K562 (cell line): ENCODE results near the gene MYOZ2. TPM values are rescaled to one million over a fixed set of nuclear protein-coding genes. Genes with fewer than 3 reads are reported as not detected.

Source experiments
- ATAC-seq: fragments of 200-7000 bp; cut with Tn5 transposase; 3 replicates; pipeline ENCODE4 v1.9.1; 2020; ENCODE audit warnings: moderate library complexity
- BruUV-seq: library from RNA; stranded (reverse); fragments of 400-500 nt; replicated peaks from 2 replicates; lab custom pipeline; 2021; lab: Mats Ljungman, UMichigan
- CTCF ChIA-PET: fragments of 300-600 bp; formaldehyde crosslinking; extraction: SDS; loops from one replicate; lab custom pipeline; 2021; ENCODE audit warnings: low intra/inter-chr PET ratio; lab: Yijun Ruan, JAX
- POLR2A ChIA-PET: fragments of 300-600, 350-650 bp; sonication (Branson Sonifier 250); formaldehyde crosslinking; extraction: SDS; loops from one replicate; lab custom pipeline; 2021; ENCODE audit warnings: antibody characterized with exemption, inconsistent platforms; lab: Yijun Ruan, JAX
- DNase-seq, 4 experiments: peaks; one replicate each; pipeline versions ENCODE4 v3.0.0 to v3.0.0-alpha.2; 2011 to 2018; ENCODE audit warnings: low spot score in 3 of 4, mixed read lengths in 3 of 4; ENCODE audit errors: extremely low read depth in 1 of 4
- FAIRE-seq: peaks from 2 replicates; lab custom pipeline; 2011; peaks lifted over from hg19 to GRCh38; lab: Jason Lieb, UNC
- H2AFZ ChIP-seq: 2 replicates; pipeline ENCODE4 v1.6.0; 2011; ENCODE audit warnings: low read depth, low read length, control low read depth, inconsistent platforms
- H3K27ac ChIP-seq: fragments of 200-600 bp; 3 replicates; pipeline ENCODE4 v1.8.0; 2011; ENCODE audit warnings: low read depth, mild to moderate bottlenecking, control low read depth, inconsistent platforms, low read length, moderate library complexity, mixed read lengths; ENCODE audit errors: extremely low read depth
- H3K27me3 ChIP-seq, 2 experiments: fragments of 300-600 bp in 1 of 2; 2 replicates in 1 of 2; 3 replicates in 1 of 2; pipeline versions ENCODE4 v1.6.0 to v1.8.0; 2011; ENCODE audit warnings: inconsistent platforms in 2 of 2, low read length in 2 of 2, mild to moderate bottlenecking in 1 of 2, mixed read lengths in 1 of 2, moderate library complexity in 1 of 2; ENCODE audit not compliant: control insufficient read depth in 2 of 2, insufficient read depth in 2 of 2
- H3K36me3 ChIP-seq: fragments of 300-600 bp; 3 replicates; pipeline ENCODE4 v1.8.0; 2011; ENCODE audit warnings: mild to moderate bottlenecking, low read length, inconsistent platforms; ENCODE audit not compliant: control insufficient read depth, insufficient read depth
- H3K4me1 ChIP-seq, 2 experiments: fragments of 200-600 bp in 1 of 2; replicated peaks in 1 of 2; 2 replicates in 1 of 2; 3 replicates in 1 of 2; pipeline versions ENCODE4 v1.5.1 to v1.8.0; 2011; ENCODE audit warnings: inconsistent platforms in 2 of 2, low read length in 2 of 2, mild to moderate bottlenecking in 1 of 2, mixed read lengths in 1 of 2, moderate library complexity in 1 of 2; ENCODE audit not compliant: control insufficient read depth in 2 of 2, insufficient read depth in 2 of 2
- H3K4me2 ChIP-seq: 2 replicates; pipeline ENCODE4 v1.6.1; 2011; ENCODE audit warnings: low read length, control low read depth, inconsistent platforms, mixed read lengths; ENCODE audit not compliant: insufficient read depth
- H3K4me3 ChIP-seq: fragments of 200-600 bp; sonication (generic), shearing (Covaris generic); 2 replicates; pipeline ENCODE4 v1.5.1; 2016; ENCODE audit warnings: control low read depth, inconsistent platforms
- H3K79me2 ChIP-seq: fragments of 200-600 bp; 3 replicates; pipeline ENCODE4 v1.8.0; 2011; ENCODE audit warnings: low read length, inconsistent platforms; ENCODE audit not compliant: control insufficient read depth, insufficient read depth
- H3K9ac ChIP-seq, 2 experiments: 2 replicates each; pipeline versions ENCODE4 v1.6.0 to v1.6.1; 2011; ENCODE audit warnings: low read depth in 2 of 2, low read length in 2 of 2, control low read depth in 1 of 2, inconsistent platforms in 1 of 2, mild to moderate bottlenecking in 1 of 2, mixed read lengths in 1 of 2; ENCODE audit not compliant: insufficient read depth in 1 of 2
- H3K9me1 ChIP-seq: one replicate; pipeline ENCODE4 v1.6.0; 2011; ENCODE audit warnings: inconsistent platforms, mild to moderate bottlenecking, low read length, moderate library complexity; ENCODE audit not compliant: control insufficient read depth, insufficient read depth
- H3K9me3 ChIP-seq: replicated peaks from 2 replicates; pipeline ENCODE4 v1.5.1; 2011; ENCODE audit warnings: low read depth, low read length, inconsistent platforms; ENCODE audit not compliant: control insufficient read depth, insufficient read depth
- H4K20me1 ChIP-seq: replicated peaks from 2 replicates; pipeline ENCODE4 v1.6.1; 2011; ENCODE audit warnings: low read length, inconsistent platforms, mixed read lengths; ENCODE audit not compliant: control insufficient read depth, insufficient read depth
- ARID2 ChIP-seq: fragments of 450-650 bp; IDR thresholded peaks from 2 replicates; pipeline ENCODE4 v1.6.1; 2017; ENCODE audit warnings: antibody characterized with exemption, mild to moderate bottlenecking
- CBX2 ChIP-seq: fragments of 200-600 bp; sonication (generic); IDR thresholded peaks from one replicate; pipeline ENCODE4 v1.6.1; 2012; ENCODE audit warnings: mild to moderate bottlenecking, low read length, inconsistent platforms; ENCODE audit not compliant: insufficient read depth, poor library complexity, severe bottlenecking
- CREB1 ChIP-seq, 2 experiments: sonication (generic) in 1 of 2; formaldehyde crosslinking in 1 of 2; IDR thresholded peaks; 2 replicates each; pipeline versions ENCODE4 v1.6.1 to v1.8.0; 2012 to 2022; ENCODE audit warnings: inconsistent platforms in 1 of 2, mild to moderate bottlenecking in 1 of 2, missing genetic modification reagents in 1 of 2, moderate library complexity in 1 of 2
- ESRRA ChIP-seq: fragments of 450-650 bp; IDR thresholded peaks from 2 replicates; pipeline ENCODE4 v1.6.1; 2014; ENCODE audit warnings: low read depth, mild to moderate bottlenecking, moderate library complexity, borderline replicate concordance
- GTF2A2 ChIP-seq: IDR thresholded peaks from 2 replicates; pipeline ENCODE4 v1.6.1; 2016; ENCODE audit warnings: mild to moderate bottlenecking, missing genetic modification characterization, missing compliant biosample characterization
- JUNB ChIP-seq: fragments of 450-650 bp; formaldehyde crosslinking; conservative IDR thresholded peaks from 2 replicates; pipeline ENCODE4 v1.4.0; 2020; ENCODE audit warnings: mild to moderate bottlenecking
- KLF1 ChIP-seq: fragments of 450-650 bp; IDR thresholded peaks from 2 replicates; pipeline ENCODE4 v1.6.1; 2016; ENCODE audit warnings: missing genetic modification characterization, missing compliant biosample characterization
- NFRKB ChIP-seq: fragments of 450-650 bp; IDR thresholded peaks from 2 replicates; pipeline ENCODE4 v1.6.1; 2016; ENCODE audit warnings: low read depth
- POLR2AphosphoS5 ChIP-seq: IDR thresholded peaks from 2 replicates; pipeline ENCODE4 v1.6.1; 2011; ENCODE audit warnings: mild to moderate bottlenecking, low read depth, low read length, moderate library complexity; ENCODE audit not compliant: control insufficient read depth, insufficient read depth
- SMAD1 ChIP-seq: fragments of 150-350 bp; IDR thresholded peaks from 2 replicates; pipeline ENCODE4 v1.6.1; 2014; ENCODE audit warnings: low read length, low read depth; ENCODE audit not compliant: partially characterized antibody
- SMARCB1 ChIP-seq: IDR thresholded peaks from 2 replicates; pipeline ENCODE4 v1.6.1; 2011; ENCODE audit warnings: improper control_type of control experiment, low read depth; ENCODE audit not compliant: insufficient read length
- SMARCC2 ChIP-seq: fragments of 450-650 bp; IDR thresholded peaks from 2 replicates; pipeline ENCODE4 v1.6.1; 2017; ENCODE audit warnings: antibody characterized with exemption, moderate library complexity, mild to moderate bottlenecking, low read depth
- SP1 ChIP-seq: sonication (generic); formaldehyde crosslinking; IDR thresholded peaks from 2 replicates; pipeline ENCODE4 v1.8.1; 2022; ENCODE audit warnings: mild to moderate bottlenecking, missing genetic modification reagents
- XRCC5 ChIP-seq: fragments of 200-400 bp; formaldehyde crosslinking; IDR thresholded peaks from 2 replicates; pipeline ENCODE4 v1.6.1; 2017; ENCODE audit warnings: low read depth, mild to moderate bottlenecking, low read length
- ZNF165 ChIP-seq: fragments of 250-450 bp; sonication (Bioruptor Pico); IDR thresholded peaks from 2 replicates; pipeline ENCODE4 v1.4.0; 2020; ENCODE audit warnings: borderline replicate concordance
- ZNF174 ChIP-seq: fragments of 250-450 bp; sonication (Bioruptor Pico); IDR thresholded peaks from 2 replicates; pipeline ENCODE4 v1.4.0; 2020; ENCODE audit warnings: mild to moderate bottlenecking
- ZNF511 ChIP-seq: sonication (generic); formaldehyde crosslinking; IDR thresholded peaks from 2 replicates; pipeline ENCODE4 v1.8.0; 2022; ENCODE audit warnings: mild to moderate bottlenecking, missing genetic modification reagents
- WGBS: fragments of 100-300 bp; shearing (Covaris generic); methylation state at CpG from one replicate; pipeline ENCODE4 v1.1.6; 2016; ENCODE audit warnings: low coverage, mixed read lengths; ENCODE audit not compliant: insufficient coverage; ENCODE audit errors: missing lambda C conversion rate; 5-methylcytosine and 5-hydroxymethylcytosine counted together
- in situ Hi-C: fragments of 300-500 bp; cut with MboI; formaldehyde crosslinking; loops from 4 replicates; pipeline ENCODE4 v1.15.0; 2018; ENCODE audit warnings: inconsistent platforms, mixed read lengths
- intact Hi-C: fragments of 100-400 bp; cut with micrococcal nuclease; formaldehyde crosslinking; loops from 2 replicates; pipeline ENCODE4 v1.14.2; 2022
- polyA plus RNA-seq, 8 experiments: library from polyadenylated mRNA; depleted of rRNA in 4 of 8; stranded (reverse) in 5 of 8; unstranded in 3 of 8; fragments of >200 nt; fragmentation: Nextera tagmentation in 2 of 8; fragmentation: Illumina TruSeq in 1 of 8; extraction: Ambion mirVana in 2 of 8; extraction: Trizol in 1 of 8; gene quantifications; 2 replicates each; pipeline versions ENCODE4 v1.2.1 to v1.2.3, GENCODE V29; 2011 to 2014; ENCODE audit warnings: inconsistent platforms in 1 of 8, missing spikeins in 1 of 8
- total RNA-seq, 7 experiments: library from RNA; depleted of rRNA in 6 of 7; stranded (reverse); fragments of >200 nt in 6 of 7; fragmentation: Illumina TruSeq in 2 of 7; extraction: Trizol in 2 of 7; gene quantifications; 2 replicates each; pipeline versions ENCODE4 v1.2.1 to v1.2.3, GENCODE V29; 2011 to 2021; ENCODE audit warnings: low replicate concordance in 1 of 7
- TF ChIP-seq, protein P1 (sequence below), 3 experiments: fragments of 200-800 bp in 1 of 3; fragments of 250-450 bp in 1 of 3; fragments of 450-650 bp in 1 of 3; sonication (Bioruptor Pico) in 1 of 3; sonication (Bioruptor generic) in 1 of 3; formaldehyde crosslinking in 1 of 3; IDR thresholded peaks; 2 replicates each; pipeline versions ENCODE4 v1.6.1 to v1.8.0; 2016 to 2022; ENCODE audit warnings: mild to moderate bottlenecking in 2 of 3, missing genetic modification characterization in 2 of 3, missing compliant biosample characterization in 1 of 3, moderate library complexity in 1 of 3
- TF ChIP-seq, protein P2 (sequence below): IDR thresholded peaks from 2 replicates; pipeline ENCODE4 v1.6.1; 2011; ENCODE audit not compliant: insufficient read length; ENCODE audit errors: extremely low read depth

Gene MYOZ2
- total and polyA plus RNA-seq, 9 of the 15 experiments (the other 6 are each of a cell fraction or from before 2014, with no cell fraction given): not detected

DNA sequence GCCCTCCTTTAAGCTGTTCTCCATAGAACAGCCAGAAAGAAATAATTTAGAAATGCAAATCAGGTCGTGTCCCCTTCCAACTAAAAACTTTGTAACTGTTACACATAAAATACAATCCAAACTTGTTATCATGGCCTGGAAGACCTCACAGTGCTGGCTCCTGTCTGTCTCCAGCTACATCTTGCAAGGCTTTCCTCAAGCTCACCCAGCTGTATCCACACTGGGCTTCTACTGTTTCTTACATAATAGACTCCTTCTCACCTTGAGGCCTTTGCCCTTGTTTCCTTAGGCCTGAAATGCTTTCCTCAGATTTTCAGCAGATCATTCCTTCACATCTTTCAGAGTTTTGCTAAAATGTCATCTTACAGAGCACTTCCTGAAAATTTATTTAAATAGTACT is 43.4 kb downstream of the MYOZ2 start:
- 0% methylated on average over 1 of the region's 1 CpG for WGBS
- Histone ChIP-seq H3K4me2 (no peak overlapping the region), H3K9me1 (no peaks in the 10 kb centered on the region), H3K4me3 (no peak overlapping the region), H3K79me2 (no peaks in the 10 kb centered on the region), H4K20me1 (no peaks in the 10 kb centered on the region), H2AFZ (no peak overlapping the region), H3K27ac (no peak overlapping the region), H3K9me3 (no peaks in the 10 kb centered on the region), H3K4me1 (no peaks in the 10 kb centered on the region), H3K27me3 (peaks cover 0 to 3% of the 10 kb centered on the region in 2 experiments; a peak in 3 of 5 replicates), H3K9ac (no peak overlapping the region), H3K36me3 (no peaks in the 10 kb centered on the region)
- BruUV-seq: no TSS peak
- DNase-seq: no peak
- no peak for ATAC-seq
- in situ Hi-C loops (no loop called here), intact Hi-C loops (no loop called here)
- ChIA-PET POLR2A (interaction anchor here (0.7 kb wide), 1 partner anchor 14 kb away, joined by 3 read pairs; no protein-coding TSS in a partner anchor), CTCF (no interaction called here)
- no peak for FAIRE-seq
- no peak for TF ChIP-seq XRCC5
- TF ChIP-seq ZNF174 (CRISPR knock-in tag): no peak
- TF ChIP-seq NFRKB: no peak
- no peak for TF ChIP-seq JUNB (CRISPR knock-in tag)
- TF ChIP-seq POLR2AphosphoS5: no peak
- TF ChIP-seq ARID2: no peak
- TF ChIP-seq, protein P1, sequence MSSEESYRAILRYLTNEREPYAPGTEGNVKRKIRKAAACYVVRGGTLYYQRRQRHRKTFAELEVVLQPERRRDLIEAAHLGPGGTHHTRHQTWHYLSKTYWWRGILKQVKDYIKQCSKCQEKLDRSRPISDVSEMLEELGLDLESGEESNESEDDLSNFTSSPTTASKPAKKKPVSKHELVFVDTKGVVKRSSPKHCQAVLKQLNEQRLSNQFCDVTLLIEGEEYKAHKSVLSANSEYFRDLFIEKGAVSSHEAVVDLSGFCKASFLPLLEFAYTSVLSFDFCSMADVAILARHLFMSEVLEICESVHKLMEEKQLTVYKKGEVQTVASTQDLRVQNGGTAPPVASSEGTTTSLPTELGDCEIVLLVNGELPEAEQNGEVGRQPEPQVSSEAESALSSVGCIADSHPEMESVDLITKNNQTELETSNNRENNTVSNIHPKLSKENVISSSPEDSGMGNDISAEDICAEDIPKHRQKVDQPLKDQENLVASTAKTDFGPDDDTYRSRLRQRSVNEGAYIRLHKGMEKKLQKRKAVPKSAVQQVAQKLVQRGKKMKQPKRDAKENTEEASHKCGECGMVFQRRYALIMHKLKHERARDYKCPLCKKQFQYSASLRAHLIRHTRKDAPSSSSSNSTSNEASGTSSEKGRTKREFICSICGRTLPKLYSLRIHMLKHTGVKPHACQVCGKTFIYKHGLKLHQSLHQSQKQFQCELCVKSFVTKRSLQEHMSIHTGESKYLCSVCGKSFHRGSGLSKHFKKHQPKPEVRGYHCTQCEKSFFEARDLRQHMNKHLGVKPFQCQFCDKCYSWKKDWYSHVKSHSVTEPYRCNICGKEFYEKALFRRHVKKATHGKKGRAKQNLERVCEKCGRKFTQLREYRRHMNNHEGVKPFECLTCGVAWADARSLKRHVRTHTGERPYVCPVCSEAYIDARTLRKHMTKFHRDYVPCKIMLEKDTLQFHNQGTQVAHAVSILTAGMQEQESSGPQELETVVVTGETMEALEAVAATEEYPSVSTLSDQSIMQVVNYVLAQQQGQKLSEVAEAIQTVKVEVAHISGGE (CRISPR knock-in tag; IDR thresholded peaks at IDR 0.05): no peak
- TF ChIP-seq CREB1 (IDR thresholded peaks at IDR 0.05): no peak
- TF ChIP-seq CREB1 (CRISPR knock-in tag; IDR thresholded peaks at IDR 0.05): no peak
- TF ChIP-seq, protein P2, sequence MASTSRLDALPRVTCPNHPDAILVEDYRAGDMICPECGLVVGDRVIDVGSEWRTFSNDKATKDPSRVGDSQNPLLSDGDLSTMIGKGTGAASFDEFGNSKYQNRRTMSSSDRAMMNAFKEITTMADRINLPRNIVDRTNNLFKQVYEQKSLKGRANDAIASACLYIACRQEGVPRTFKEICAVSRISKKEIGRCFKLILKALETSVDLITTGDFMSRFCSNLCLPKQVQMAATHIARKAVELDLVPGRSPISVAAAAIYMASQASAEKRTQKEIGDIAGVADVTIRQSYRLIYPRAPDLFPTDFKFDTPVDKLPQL: no peak
- TF ChIP-seq SMARCB1: no peak
- TF ChIP-seq KLF1 (tag): no peak
- TF ChIP-seq SMAD1: no peak
- no peak for TF ChIP-seq ESRRA
- no peak for TF ChIP-seq CBX2
- TF ChIP-seq ZNF165 (CRISPR knock-in tag): no peak
- TF ChIP-seq SMARCC2: no peak
- no peak for TF ChIP-seq SP1 (CRISPR knock-in tag)
- no peak for TF ChIP-seq GTF2A2
- TF ChIP-seq ZNF511 (CRISPR knock-in tag): no peak
